GM12873 (cell line): ENCODE measurements around the gene TSR3.

Source experiments
- TF ChIP-seq, protein P1 (sequence below): IDR thresholded peaks from 2 replicates; pipeline ENCODE4 v1.5.1; 2012; ENCODE audit warnings: low read depth, mild to moderate bottlenecking, moderate library complexity, low read length, control low read depth; ENCODE audit not compliant: insufficient read depth; ENCODE audit errors: missing control alignments

TSR3 gene

GRCh38 chr16:1338119-1338730 is 13.5 kb downstream of the TSR3 start:
- TF ChIP-seq, protein P1, sequence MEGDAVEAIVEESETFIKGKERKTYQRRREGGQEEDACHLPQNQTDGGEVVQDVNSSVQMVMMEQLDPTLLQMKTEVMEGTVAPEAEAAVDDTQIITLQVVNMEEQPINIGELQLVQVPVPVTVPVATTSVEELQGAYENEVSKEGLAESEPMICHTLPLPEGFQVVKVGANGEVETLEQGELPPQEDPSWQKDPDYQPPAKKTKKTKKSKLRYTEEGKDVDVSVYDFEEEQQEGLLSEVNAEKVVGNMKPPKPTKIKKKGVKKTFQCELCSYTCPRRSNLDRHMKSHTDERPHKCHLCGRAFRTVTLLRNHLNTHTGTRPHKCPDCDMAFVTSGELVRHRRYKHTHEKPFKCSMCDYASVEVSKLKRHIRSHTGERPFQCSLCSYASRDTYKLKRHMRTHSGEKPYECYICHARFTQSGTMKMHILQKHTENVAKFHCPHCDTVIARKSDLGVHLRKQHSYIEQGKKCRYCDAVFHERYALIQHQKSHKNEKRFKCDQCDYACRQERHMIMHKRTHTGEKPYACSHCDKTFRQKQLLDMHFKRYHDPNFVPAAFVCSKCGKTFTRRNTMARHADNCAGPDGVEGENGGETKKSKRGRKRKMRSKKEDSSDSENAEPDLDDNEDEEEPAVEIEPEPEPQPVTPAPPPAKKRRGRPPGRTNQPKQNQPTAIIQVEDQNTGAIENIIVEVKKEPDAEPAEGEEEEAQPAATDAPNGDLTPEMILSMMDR = peak; percentile 61

GRCh38 chr16:1337486-1337885 is 14.2 kb downstream of the TSR3 start:
- TF ChIP-seq, protein P1 = no peak

- TF ChIP-seq, protein P1 = no peak
These were observed 15.1 kb downstream of the TSR3 start for GRCh38 chr16:1336619-1337018.

- TF ChIP-seq, protein P1 = no peak
These were observed 15.7 kb downstream of the TSR3 start for GRCh38 chr16:1335996-1336395.

GRCh38 chr16:1335211-1335971 is 16.3 kb downstream of the TSR3 start:
- TF ChIP-seq, protein P1 = no peak

DNA sequence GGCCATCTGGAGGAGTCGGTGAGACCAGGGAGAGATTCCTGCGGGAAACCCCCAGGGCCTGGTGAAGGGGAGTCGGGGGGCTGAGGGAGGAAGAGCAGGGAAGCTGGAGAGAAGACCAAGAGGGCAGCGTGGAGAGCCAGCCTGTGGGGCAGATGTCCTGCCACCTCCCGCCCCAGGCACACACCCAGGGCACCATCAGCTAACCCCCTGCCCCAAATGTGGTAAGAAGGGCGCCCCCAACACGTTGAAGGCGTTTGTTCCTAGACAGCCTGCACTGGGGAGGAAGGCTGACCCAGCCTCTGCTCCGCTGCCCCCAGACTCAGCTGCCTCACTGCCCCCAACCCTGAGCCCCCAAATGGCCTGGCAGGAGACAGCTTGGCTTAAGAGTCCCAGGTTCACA is 16.9 kb downstream of the TSR3 start:
- TF ChIP-seq, protein P1 = no peak

DNA sequence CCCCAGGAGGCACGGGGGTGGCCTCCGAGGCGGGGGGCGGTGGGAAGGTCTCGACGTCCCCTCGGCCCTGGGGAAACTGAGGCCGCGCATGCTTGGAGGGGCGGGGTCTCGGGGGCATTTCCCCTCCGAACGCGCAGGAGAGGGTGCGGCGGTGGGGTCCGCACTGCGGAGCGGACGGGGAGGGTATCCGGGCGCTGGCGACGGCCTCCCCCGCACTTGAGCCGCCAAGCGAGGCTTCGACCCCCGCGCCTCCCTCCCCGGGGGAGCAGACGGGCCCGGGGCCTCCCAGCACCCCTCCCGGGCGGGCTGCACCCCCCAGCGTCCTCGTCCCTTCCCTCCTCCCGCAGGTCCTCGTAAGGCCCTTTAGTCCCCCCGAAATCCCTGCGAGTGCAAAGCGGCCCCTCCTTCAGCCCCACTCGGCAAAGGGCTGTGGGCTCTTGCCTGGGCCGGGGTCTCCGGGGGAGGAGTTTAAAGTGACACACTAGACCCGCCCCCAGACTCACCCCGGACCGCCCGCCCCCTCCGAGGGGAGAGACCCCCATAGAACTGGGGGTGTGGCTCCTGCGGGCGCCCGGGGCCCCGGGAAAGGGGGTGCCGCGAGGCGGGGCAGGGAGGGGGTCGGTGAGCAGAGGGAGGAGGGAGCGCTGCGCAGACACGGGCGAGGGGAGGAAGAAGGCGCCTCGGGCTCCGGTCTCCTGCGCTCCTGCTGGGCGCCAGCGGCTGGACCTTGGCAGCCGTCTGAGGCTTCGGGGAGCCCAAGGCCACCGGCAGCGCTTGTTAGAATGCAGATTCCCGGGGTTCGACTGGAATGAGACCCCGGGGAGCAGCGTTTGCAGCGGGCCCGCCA is 17.6 kb downstream of the TSR3 start:
- TF ChIP-seq, protein P1 = no peak
